ENCODE results near the gene ZBTB8A.

ZBTB8A gene

DNA sequence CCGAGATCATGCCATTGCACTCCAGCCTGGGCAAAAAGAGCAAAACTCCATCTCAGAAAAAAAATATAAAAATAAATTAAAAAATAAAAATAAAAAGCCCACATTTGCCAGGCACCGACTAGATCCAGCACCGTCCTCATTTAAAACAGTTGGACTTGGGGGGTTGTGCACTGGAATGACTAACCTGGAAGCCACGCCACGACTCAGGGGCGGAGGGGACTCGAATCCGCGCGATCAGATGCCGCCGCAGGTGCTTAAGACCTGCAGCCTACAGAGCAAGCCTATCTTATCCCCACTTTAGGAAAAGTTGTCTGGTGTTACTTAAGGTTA lies 72.6 kb downstream of the ZBTB8A start:
- peak overlapping the region; percentile 31 for H3K27ac ChIP-seq
- CTCF ChIA-PET = interaction anchor here (0.6 to 1.0 kb wide), 2 partner anchors 204 to 210 kb away, joined by 4 to 5 read pairs; no protein-coding TSS in a partner anchor
- no peak for TF ChIP-seq CTCF (conservative IDR thresholded peaks at IDR 0.05; ENCODE audit: low read depth)
- POLR2A ChIA-PET (ENCODE audit: low non-redundant PET) = interaction anchor here (0.6 kb wide), 1 partner anchor 24 kb away, joined by 3 read pairs; no protein-coding TSS in a partner anchor
- peak; percentile 40 for DNase-seq (ENCODE audit: low spot score)

- TF ChIP-seq CTCF (conservative IDR thresholded peaks at IDR 0.05; ENCODE audit: low read depth) = peak; percentile 32
- POLR2A ChIA-PET (ENCODE audit: low non-redundant PET) = interaction anchor here (0.6 kb wide), 1 partner anchor 24 kb away, joined by 3 read pairs; no protein-coding TSS in a partner anchor
- DNase-seq (ENCODE audit: low spot score) = peak; percentile 84
- CTCF ChIA-PET = interaction anchor here (0.6 to 1.3 kb wide), 2 partner anchors 54 to 204 kb away, joined by 3 to 5 read pairs; no protein-coding TSS in a partner anchor
- peak overlapping the region; percentile 31 for H3K27ac ChIP-seq
Measured at GRCh38 chr1:32612189-32612881, 73.1 kb downstream of the ZBTB8A start.

DNA sequence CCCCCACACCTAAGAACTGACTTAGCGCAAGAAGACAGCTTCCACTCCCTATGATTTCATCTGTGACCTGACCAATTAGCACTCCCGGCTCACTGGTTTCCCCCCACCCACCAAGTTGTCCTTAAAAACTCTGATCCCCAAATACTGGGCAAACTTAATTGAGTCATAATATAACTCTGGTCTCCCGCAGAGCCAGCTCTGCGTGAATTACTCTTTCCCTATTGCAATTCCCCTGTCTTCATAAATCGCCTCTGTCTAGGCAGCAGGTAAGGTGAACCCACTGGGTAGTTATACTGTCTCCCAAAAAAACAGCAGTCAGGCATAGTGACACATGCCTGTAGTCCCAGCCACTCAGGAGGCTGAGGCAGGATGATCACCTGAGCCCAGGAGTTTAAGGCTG lies 74.2 kb downstream of the ZBTB8A start:
- H3K27ac ChIP-seq = no peak overlapping the region
- ChIA-PET CTCF (interaction anchor here (0.6 to 1.3 kb wide), 3 partner anchors 55 to 164 kb away, joined by 3 to 5 read pairs (median 3); no protein-coding TSS in a partner anchor), POLR2A (ENCODE audit: low non-redundant PET) (no interaction called here)
- DNase-seq (ENCODE audit: low spot score) = no peak
- TF ChIP-seq CTCF (conservative IDR thresholded peaks at IDR 0.05; ENCODE audit: low read depth) = no peak

- CTCF ChIA-PET = no interaction called here
- DNase-seq (ENCODE audit: low spot score) = no peak
- TF ChIP-seq CTCF (conservative IDR thresholded peaks at IDR 0.05; ENCODE audit: low read depth) = no peak
- no peak overlapping the region for H3K27ac ChIP-seq
- POLR2A ChIA-PET (ENCODE audit: low non-redundant PET) = no interaction called here
Measured at GRCh38 chr1:32618673-32619221, 79.5 kb downstream of the ZBTB8A start.

DNA sequence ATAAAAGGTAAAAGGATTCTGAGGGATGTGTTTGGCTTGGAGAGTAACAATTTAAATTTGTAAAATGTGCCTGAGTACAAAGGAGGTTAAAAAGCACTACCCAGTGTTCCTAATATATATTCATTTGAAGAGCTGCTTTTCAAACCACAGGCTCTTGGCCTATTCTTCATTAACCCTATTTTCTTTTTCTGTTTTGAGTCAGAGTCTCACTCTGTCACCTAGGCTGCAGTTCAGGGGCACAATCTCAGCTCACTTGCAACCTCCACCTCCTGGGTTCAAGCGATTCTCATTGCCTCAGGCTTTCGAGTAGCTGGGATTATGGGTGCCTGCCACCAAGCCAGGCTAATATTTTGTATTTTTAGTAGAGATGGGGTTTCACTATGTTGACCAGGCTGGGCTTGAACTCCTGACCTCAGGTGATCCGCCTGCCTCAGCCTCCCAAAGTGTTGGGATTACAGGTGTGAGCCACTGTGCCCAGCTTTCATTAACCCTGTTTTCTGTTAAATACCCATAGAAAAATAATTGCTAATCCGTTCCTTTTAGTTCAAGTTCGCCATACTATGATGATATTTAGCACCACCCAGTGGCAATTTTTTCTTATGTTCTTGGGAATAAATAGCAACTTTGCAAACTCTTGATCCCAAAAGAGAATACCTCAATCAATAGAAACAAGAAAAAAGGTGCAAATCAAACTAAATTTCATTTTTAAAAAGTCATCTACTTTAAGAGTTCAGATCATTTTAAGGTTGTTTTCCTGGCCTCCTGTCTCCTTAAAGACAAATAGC lies 80.7 kb downstream of the ZBTB8A start:
- CTCF ChIA-PET = interaction anchor here (0.6 to 0.7 kb wide), 2 partner anchors 156 to 382 kb away, joined by 3 read pairs; no protein-coding TSS in a partner anchor
- TF ChIP-seq CTCF (conservative IDR thresholded peaks at IDR 0.05; ENCODE audit: low read depth) = no peak
- DNase-seq (ENCODE audit: low spot score) = no peak
- POLR2A ChIA-PET (ENCODE audit: low non-redundant PET) = no interaction called here
- H3K27ac ChIP-seq = no peak overlapping the region

DNA sequence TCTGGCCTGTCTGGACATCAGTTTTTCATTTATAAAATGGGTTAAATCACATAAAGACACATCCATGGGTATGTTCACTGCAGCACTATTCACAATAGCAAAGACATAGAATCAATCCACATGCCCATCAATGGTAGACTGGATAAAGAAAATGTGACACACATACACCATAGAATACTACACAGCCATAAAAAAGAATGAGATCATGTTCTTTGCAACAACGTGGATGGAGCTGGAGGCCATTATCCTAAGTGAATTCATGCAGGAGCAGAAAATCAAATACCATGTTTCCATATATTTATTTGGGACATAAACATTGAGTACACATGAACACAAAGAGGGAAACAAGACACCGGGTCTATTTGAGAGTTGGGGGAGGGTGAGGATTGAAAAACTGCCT lies 83.0 kb downstream of the ZBTB8A start:
- H3K27ac ChIP-seq = no peak overlapping the region
- ChIA-PET CTCF (interaction anchor here (0.6 kb wide), 1 partner anchor 102 kb away, joined by 3 read pairs; no protein-coding TSS in a partner anchor), POLR2A (ENCODE audit: low non-redundant PET) (no interaction called here)

More for the DNA sequence above, 83.0 kb downstream of the ZBTB8A start:
- no peak for DNase-seq (ENCODE audit: low spot score)
- TF ChIP-seq CTCF (conservative IDR thresholded peaks at IDR 0.05; ENCODE audit: low read depth) = no peak
